ENCODE results near the gene NEU4. TPM values are rescaled to one million over a fixed set of nuclear protein-coding genes. Genes with fewer than 3 reads are reported as not detected.

The NEU4 gene
- total RNA-seq, 1 donor from 2014 or later = 9.4 TPM

DNA sequence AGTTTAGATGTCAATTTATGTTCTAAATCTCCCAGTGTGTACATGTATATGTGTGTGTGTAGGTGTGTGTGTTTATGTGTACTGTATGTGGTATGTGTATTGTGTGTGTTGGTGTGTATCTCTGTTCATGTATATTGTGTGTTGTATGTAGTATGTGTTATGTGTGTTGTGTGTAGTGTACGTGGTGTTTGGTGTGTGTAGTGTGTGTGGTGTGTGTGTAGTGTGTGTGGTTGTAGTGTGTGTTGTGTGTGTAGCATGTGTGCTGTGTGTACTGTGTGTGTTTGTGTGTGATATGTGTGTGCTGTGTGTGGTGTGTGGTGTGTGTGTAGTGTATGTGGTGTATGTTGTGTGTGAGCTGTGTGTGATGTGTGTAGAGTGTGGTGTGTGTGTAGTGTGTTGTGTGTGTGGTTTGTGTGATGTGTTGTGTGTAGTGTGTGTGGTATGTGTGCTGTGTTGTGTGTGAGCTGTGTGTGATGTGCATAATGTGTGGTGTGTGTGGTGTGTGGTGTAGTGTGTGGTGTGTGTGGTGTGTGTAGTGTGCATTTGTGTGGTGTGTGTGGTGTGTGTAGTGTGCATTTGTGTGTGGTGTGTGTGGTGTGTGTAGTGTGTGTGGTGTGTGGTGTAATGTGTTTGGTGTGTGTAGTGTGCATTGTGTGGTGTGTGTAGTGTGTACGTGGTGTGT lies 55.3 kb downstream of the NEU4 start:
- no peak for DNase-seq

DNA sequence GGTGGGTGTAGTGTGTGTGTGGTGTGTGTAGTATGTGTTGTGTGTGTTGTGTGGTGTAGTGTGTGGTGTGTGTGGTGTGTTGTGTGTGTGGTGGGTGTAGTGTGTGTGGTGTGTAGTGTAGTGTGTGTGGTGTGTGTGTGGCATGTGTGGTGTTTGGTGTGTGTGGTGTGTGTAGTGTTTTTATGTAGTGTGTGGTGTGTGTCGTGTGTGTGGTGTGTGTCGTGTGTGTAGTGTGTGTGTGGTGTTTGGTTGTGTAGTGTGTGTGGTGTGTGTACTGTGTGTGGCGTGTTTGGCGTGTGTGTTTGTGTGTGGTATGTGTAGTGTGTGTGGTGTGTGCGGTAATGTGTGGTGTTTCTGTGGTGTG lies 55.8 kb downstream of the NEU4 start:
- no peak for DNase-seq

DNA sequence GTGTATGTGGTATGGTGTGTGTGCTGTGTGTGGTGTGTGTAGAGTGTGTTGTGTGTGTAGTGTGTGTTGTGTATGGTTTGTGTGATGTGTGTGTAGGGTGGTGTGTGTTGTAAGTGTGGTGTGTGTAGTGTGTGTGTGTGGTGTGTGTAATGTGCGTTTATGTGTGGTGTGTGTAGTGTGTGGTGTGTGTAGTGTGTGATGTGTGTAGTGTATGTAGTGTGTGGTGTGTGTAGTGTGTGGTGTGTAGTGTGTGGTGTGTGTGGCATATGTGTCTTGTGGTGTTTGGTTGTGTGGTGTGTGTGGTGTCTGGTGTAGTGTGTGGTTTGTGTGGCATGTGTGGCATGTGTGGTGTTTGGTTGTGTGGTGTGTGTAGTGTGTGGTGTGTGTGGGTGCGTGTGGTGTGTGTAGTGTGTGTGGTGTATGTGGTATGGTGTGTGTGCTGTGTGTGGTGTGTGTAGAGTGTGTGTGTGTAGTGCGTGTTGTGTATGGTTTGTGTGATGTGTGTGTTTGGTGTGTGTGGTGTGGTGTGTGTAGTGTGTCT lies 56.5 kb downstream of the NEU4 start:
- no peak for DNase-seq

DNA sequence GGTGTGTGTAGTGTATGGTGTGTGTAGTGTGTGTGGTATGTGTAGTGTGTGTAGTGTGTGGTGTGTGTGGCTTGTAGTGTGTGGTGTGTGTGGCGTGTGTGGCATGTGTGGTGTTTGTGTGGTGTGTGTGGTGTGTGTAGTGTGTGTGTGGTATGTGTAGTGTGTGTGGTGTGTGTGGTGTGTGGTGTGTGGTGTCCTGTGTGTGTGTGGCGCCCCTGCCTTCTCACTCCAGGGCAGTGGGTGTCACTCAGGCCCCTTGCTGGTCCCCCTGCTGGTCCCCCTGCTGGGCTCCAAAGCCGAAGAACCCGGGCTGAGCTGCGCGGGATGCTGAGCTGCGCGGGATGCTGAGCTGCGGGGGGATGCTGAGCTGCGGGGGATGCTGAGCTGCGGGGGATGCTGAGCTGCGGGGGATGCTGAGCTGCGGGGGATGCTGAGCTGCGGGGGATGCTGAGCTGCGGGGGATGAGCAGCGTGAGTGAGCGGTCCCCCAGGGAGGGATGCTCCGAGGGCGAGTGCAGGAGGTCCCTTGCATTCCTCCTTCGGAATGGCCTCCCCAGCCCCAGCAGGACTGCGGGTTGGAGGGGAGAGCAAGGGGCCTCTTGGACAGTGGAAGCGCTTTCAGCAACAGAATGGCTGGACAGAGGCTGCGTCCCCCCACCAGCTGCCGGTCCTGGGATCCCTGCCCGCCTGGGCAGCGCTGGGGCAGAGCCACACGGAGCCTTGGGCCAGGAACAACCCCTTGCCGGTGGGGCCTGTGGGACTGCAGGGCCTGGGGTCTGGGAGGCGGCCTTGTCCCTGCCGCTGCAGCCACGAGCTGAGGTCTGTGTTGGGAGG lies 57.2 kb downstream of the NEU4 start:
- peak; percentile 71 for DNase-seq

Other genes with a start within 250 kb of the NEU4 start
- gene THAP4, start 172.0 kb upstream of the NEU4 start, total RNA-seq = 27.5 TPM
- 45.7 TPM for gene ATG4B, start 171.5 kb upstream of the NEU4 start, total RNA-seq
- 20.0 TPM for gene DTYMK, start 122.4 kb upstream of the NEU4 start, total RNA-seq
- gene ING5, start 107.2 kb upstream of the NEU4 start, total RNA-seq = 26.4 TPM
- gene D2HGDH, start 74.6 kb upstream of the NEU4 start, total RNA-seq = 23.1 TPM
- not detected for gene GAL3ST2, start 32.4 kb upstream of the NEU4 start, total RNA-seq
- not detected for gene PDCD1, start 49.7 kb downstream of the NEU4 start, total RNA-seq
- gene RTP5, start 60.5 kb downstream of the NEU4 start, total RNA-seq = not detected

All from tongue (tissue), 2 donors.